CD8-positive, alpha-beta memory T cell (primary cell): Measurements from ENCODE around the gene GMIP. TPM values are rescaled to one million over a fixed set of nuclear protein-coding genes. Genes with fewer than 3 reads are reported as not detected.

Experiments used
- CTCF ChIA-PET: fragments of 350-600 bp; sonication (Branson Sonifier 250); formaldehyde crosslinking; loops from one replicate; lab custom pipeline; 2021; ENCODE audit warnings: antibody characterized with exemption; lab: Charles Lee
- POLR2A ChIA-PET: fragments of 350-600 bp; sonication (Branson Sonifier 250); formaldehyde crosslinking; loops from one replicate; lab custom pipeline; 2021; ENCODE audit warnings: antibody characterized with exemption; lab: Charles Lee
- DNase-seq, 5 donors: peaks; one replicate each; pipeline versions ENCODE4 v3.0.0 to v3.0.0-alpha.2; 2020 to 2022; ENCODE audit warnings: mixed read lengths in 1 of 5
- H3K27ac ChIP-seq: one replicate; pipeline ENCODE4 v1.7.0; 2013; ENCODE audit warnings: low read depth, mild to moderate bottlenecking, low read length, moderate library complexity
- H3K27me3 ChIP-seq: 2 replicates; pipeline ENCODE4 v1.7.0; 2013; ENCODE audit warnings: low read length, mild to moderate bottlenecking; ENCODE audit not compliant: insufficient read depth, poor library complexity, severe bottlenecking
- H3K36me3 ChIP-seq: 2 replicates; pipeline ENCODE4 v1.7.0; 2013; ENCODE audit warnings: mild to moderate bottlenecking, low read length, moderate library complexity; ENCODE audit not compliant: insufficient read depth
- H3K4me1 ChIP-seq: 2 replicates; pipeline ENCODE4 v1.7.0; 2013; ENCODE audit warnings: mild to moderate bottlenecking, low read length, moderate library complexity; ENCODE audit not compliant: insufficient read depth
- H3K4me3 ChIP-seq: 2 replicates; pipeline ENCODE4 v1.7.0; 2013; ENCODE audit warnings: mild to moderate bottlenecking, low read length
- H3K9me3 ChIP-seq: 2 replicates; pipeline ENCODE4 v1.7.0; 2013; ENCODE audit warnings: mild to moderate bottlenecking, low read length
- H3K27ac Mint-ChIP-seq, 8 donors: one replicate each; pipeline ENCODE4 v1.8.0; 2020 to 2021; ENCODE audit warnings: mixed read lengths in 8 of 8, mild to moderate bottlenecking in 6 of 8, inconsistent platforms in 3 of 8, moderate library complexity in 3 of 8
- H3K27me3 Mint-ChIP-seq, 2 donors: one replicate each; pipeline ENCODE4 v1.8.0; 2020 to 2021; ENCODE audit warnings: mixed read lengths in 2 of 2, mild to moderate bottlenecking in 1 of 2, moderate library complexity in 1 of 2
- H3K36me3 Mint-ChIP-seq, 3 donors: one replicate each; pipeline ENCODE4 v1.8.0; 2020 to 2021; ENCODE audit warnings: mixed read lengths in 3 of 3, inconsistent platforms in 1 of 3, mild to moderate bottlenecking in 1 of 3
- H3K4me1 Mint-ChIP-seq, 3 donors: one replicate each; pipeline ENCODE4 v1.8.0; 2020 to 2021; ENCODE audit warnings: mixed read lengths in 3 of 3, inconsistent platforms in 1 of 3, mild to moderate bottlenecking in 1 of 3
- H3K4me3 Mint-ChIP-seq, 7 donors: one replicate each; pipeline ENCODE4 v1.8.0; 2020 to 2021; ENCODE audit warnings: mixed read lengths in 7 of 7, mild to moderate bottlenecking in 6 of 7, moderate library complexity in 4 of 7, inconsistent platforms in 2 of 7
- H3K9me3 Mint-ChIP-seq, 5 donors: one replicate each; pipeline ENCODE4 v1.8.0; 2020 to 2022; ENCODE audit warnings: mixed read lengths in 5 of 5, mild to moderate bottlenecking in 3 of 5, moderate library complexity in 2 of 5, inconsistent platforms in 1 of 5
- polyA plus RNA-seq: library from polyadenylated mRNA; unstranded; fragments of 300-500 nt; fragmentation: Illumina TruSeq; gene quantifications from one replicate; pipeline ENCODE4 v1.2.3, GENCODE V29; 2021
- total RNA-seq, 2 experiments: library from RNA; stranded (reverse); gene quantifications; one replicate each; pipeline ENCODE4 v1.2.3, GENCODE V29; 2021

The GMIP gene
- total and polyA plus RNA-seq, 3 experiments from 2014 or later = 54.5 to 71.3 (median 60.3) TPM

GRCh38 chr19:19644054-19644388 is 564 bp upstream of the GMIP start:
- H3K9me3 Mint-ChIP-seq = no peaks in the 10 kb centered on the region
- Histone ChIP-seq H3K4me3 (peak overlapping the region; percentile 99), H3K27me3 (no peaks in the 10 kb centered on the region), H3K27ac (peak overlapping the region; percentile 84), H3K9me3 (no peaks in the 10 kb centered on the region), H3K36me3 (peaks cover 25% of the 10 kb centered on the region), H3K4me1 (peaks cover 20% of the 10 kb centered on the region)
- peak overlapping the region; percentile 90 to 100 (median 97) for H3K27ac Mint-ChIP-seq
- no peaks in the 10 kb centered on the region for H3K27me3 Mint-ChIP-seq
- H3K4me1 Mint-ChIP-seq = peaks cover 13 to 29% (median 18%) of the 10 kb centered on the region in 3 donors
- ChIA-PET CTCF (interaction anchor here (0.7 to 4.0 kb wide), 20 partner anchors 12 to 315 kb away, joined by 3 to 50 read pairs (median 3); partner anchors contain the start of gene YJEFN3), POLR2A (interaction anchor here (0.6 to 1.5 kb wide), 5 partner anchors 20 to 112 kb away, joined by 3 to 6 read pairs (median 4); partner anchors contain the start of gene ZNF101)
- peak overlapping the region; percentile 91 to 100 (median 98) for H3K4me3 Mint-ChIP-seq
- H3K36me3 Mint-ChIP-seq = peaks cover 0 to 81% (median 3%) of the 10 kb centered on the region in 3 donors
- no peak for DNase-seq

- H3K4me3 Mint-ChIP-seq = peak overlapping the region; percentile 91 to 100 (median 98)
- peaks cover 25% of the 10 kb centered on the region for H3K36me3 ChIP-seq
- no peaks in the 10 kb centered on the region for H3K27me3 ChIP-seq
- H3K9me3 ChIP-seq = no peaks in the 10 kb centered on the region
- peak overlapping the region; percentile 90 to 100 (median 97) for H3K27ac Mint-ChIP-seq
- H3K4me1 ChIP-seq = peaks cover 20% of the 10 kb centered on the region
- DNase-seq = peak; percentile 27 to 69 (median 41)
- POLR2A ChIA-PET = no interaction called here
- H3K36me3 Mint-ChIP-seq = peaks cover 0 to 79% (median 4%) of the 10 kb centered on the region in 3 donors
- H3K9me3 Mint-ChIP-seq = no peaks in the 10 kb centered on the region
- CTCF ChIA-PET = no interaction called here
- H3K4me3 ChIP-seq = peak overlapping the region; percentile 99
- H3K27ac ChIP-seq = peak overlapping the region; percentile 84
- peaks cover 13 to 29% (median 18%) of the 10 kb centered on the region in 3 donors for H3K4me1 Mint-ChIP-seq
- no peaks in the 10 kb centered on the region for H3K27me3 Mint-ChIP-seq
Observed at GRCh38 chr19:19642506-19643157, 825 bp downstream of the GMIP start.

- H3K9me3 ChIP-seq = no peaks in the 10 kb centered on the region
- peaks cover 43% of the 10 kb centered on the region for H3K36me3 ChIP-seq
- peaks cover 0 to 1% (median 0%) of the 10 kb centered on the region in 5 donors for H3K9me3 Mint-ChIP-seq
- POLR2A ChIA-PET = no interaction called here
- no peaks in the 10 kb centered on the region for H3K27me3 Mint-ChIP-seq
- no peak overlapping the region for H3K4me3 ChIP-seq
- H3K36me3 Mint-ChIP-seq = peaks cover 11 to 83% (median 15%) of the 10 kb centered on the region in 3 donors
- no peak overlapping the region for H3K4me3 Mint-ChIP-seq
- DNase-seq = no peak
- H3K4me1 ChIP-seq = peaks cover 16% of the 10 kb centered on the region
- CTCF ChIA-PET = no interaction called here
- no peaks in the 10 kb centered on the region for H3K27me3 ChIP-seq
- peaks cover 20 to 35% (median 26%) of the 10 kb centered on the region in 3 donors for H3K4me1 Mint-ChIP-seq
- H3K27ac Mint-ChIP-seq = peak overlapping the region in 2 of 8 donors; percentile 63 to 66
- H3K27ac ChIP-seq = no peak overlapping the region
Observed at GRCh38 chr19:19637523-19638251, 5.8 kb downstream of the GMIP start.

GRCh38 chr19:19637186-19637522 is 6.3 kb downstream of the GMIP start:
- H3K36me3 ChIP-seq = peaks cover 42% of the 10 kb centered on the region
- Mint-ChIP-seq H3K36me3 (peaks cover 13 to 83% (median 15%) of the 10 kb centered on the region in 3 donors), H3K27me3 (no peaks in the 10 kb centered on the region)

GRCh38 chr19:19636573-19637185 is 6.8 kb downstream of the GMIP start:
- Mint-ChIP-seq H3K9me3 (peaks cover 0 to 1% (median 0%) of the 10 kb centered on the region in 5 donors), H3K27me3 (no peaks in the 10 kb centered on the region), H3K4me1 (peaks cover 11 to 26% (median 16%) of the 10 kb centered on the region in 3 donors), H3K4me3 (no peak overlapping the region), H3K36me3 (peaks cover 13 to 80% (median 15%) of the 10 kb centered on the region in 3 donors), H3K27ac (peak overlapping the region in 2 of 8 donors; percentile 57 to 94)
- no peak for DNase-seq
- H3K27ac ChIP-seq = no peak overlapping the region
- peaks cover 38% of the 10 kb centered on the region for H3K36me3 ChIP-seq
- H3K4me1 ChIP-seq = peaks cover 7% of the 10 kb centered on the region
- ChIA-PET CTCF (no interaction called here), POLR2A (no interaction called here)
- no peaks in the 10 kb centered on the region for H3K27me3 ChIP-seq
- H3K4me3 ChIP-seq = no peak overlapping the region
- H3K9me3 ChIP-seq = no peaks in the 10 kb centered on the region

More at GRCh38 chr19:19637186-19637522, 6.3 kb downstream of the GMIP start:
- Histone ChIP-seq H3K9me3 (no peaks in the 10 kb centered on the region), H3K27ac (no peak overlapping the region), H3K4me3 (no peak overlapping the region), H3K27me3 (no peaks in the 10 kb centered on the region), H3K4me1 (peaks cover 11% of the 10 kb centered on the region)
- Mint-ChIP-seq H3K27ac (peak overlapping the region in 1 of 8 donors; percentile 50), H3K4me1 (peaks cover 14 to 29% (median 21%) of the 10 kb centered on the region in 3 donors), H3K9me3 (peaks cover 0 to 1% (median 0%) of the 10 kb centered on the region in 5 donors), H3K4me3 (no peak overlapping the region)
- ChIA-PET CTCF (no interaction called here), POLR2A (no interaction called here)
- no peak for DNase-seq

GRCh38 chr19:19635313-19635702 is 8.1 kb downstream of the GMIP start:
- H3K4me1 ChIP-seq = peaks cover 4% of the 10 kb centered on the region
- Mint-ChIP-seq H3K4me3 (peak overlapping the region in 1 of 7 donors; percentile 34), H3K4me1 (peaks cover 11 to 26% (median 13%) of the 10 kb centered on the region in 3 donors), H3K27ac (peak overlapping the region in 4 of 8 donors; percentile 38 to 71 (median 66)), H3K36me3 (peaks cover 13 to 81% (median 15%) of the 10 kb centered on the region in 3 donors), H3K9me3 (peaks cover 0 to 1% (median 0%) of the 10 kb centered on the region in 5 donors), H3K27me3 (no peaks in the 10 kb centered on the region)
- peaks cover 31% of the 10 kb centered on the region for H3K36me3 ChIP-seq
- ChIA-PET CTCF (no interaction called here), POLR2A (no interaction called here)
- no peak for DNase-seq
- no peaks in the 10 kb centered on the region for H3K27me3 ChIP-seq
- no peak overlapping the region for H3K4me3 ChIP-seq
- H3K27ac ChIP-seq = no peak overlapping the region
- H3K9me3 ChIP-seq = no peaks in the 10 kb centered on the region

- Mint-ChIP-seq H3K9me3 (peaks cover 0 to 1% (median 0%) of the 10 kb centered on the region in 5 donors), H3K4me1 (peaks cover 11 to 20% (median 13%) of the 10 kb centered on the region in 3 donors), H3K27me3 (no peaks in the 10 kb centered on the region), H3K4me3 (no peak overlapping the region), H3K36me3 (peaks cover 13 to 77% (median 15%) of the 10 kb centered on the region in 3 donors), H3K27ac (peak overlapping the region in 5 of 8 donors; percentile 44 to 78 (median 66))
- no peak overlapping the region for H3K4me3 ChIP-seq
- H3K4me1 ChIP-seq = peaks cover 4% of the 10 kb centered on the region
- no peaks in the 10 kb centered on the region for H3K9me3 ChIP-seq
- no peaks in the 10 kb centered on the region for H3K27me3 ChIP-seq
- POLR2A ChIA-PET = interaction anchor here (0.8 kb wide), 1 partner anchor 30 kb away, joined by 3 read pairs; no protein-coding TSS in a partner anchor
- CTCF ChIA-PET = no interaction called here
- no peak overlapping the region for H3K27ac ChIP-seq
- DNase-seq = no peak
- peaks cover 25% of the 10 kb centered on the region for H3K36me3 ChIP-seq
Observed at GRCh38 chr19:19634516-19635312, 8.7 kb downstream of the GMIP start.
